A549 (cell line): ENCODE results near the gene MED14. TPM values are rescaled to one million over a fixed set of nuclear protein-coding genes. Genes with fewer than 3 reads are reported as not detected.

Experiments used
- ATAC-seq, 2 experiments: fragments of 200-7000 bp in 1 of 2; fragments of >200 bp in 1 of 2; cut with Nextera tagmentation in 1 of 2; cut with Tn5 transposase in 1 of 2; 3 replicates each; pipeline versions ENCODE4 v1.8.0 to v1.9.1; 2018 to 2020; ENCODE audit warnings: mild to moderate bottlenecking in 1 of 2, moderate library complexity in 1 of 2
- CTCF ChIA-PET: fragments of 300-600 bp; sonication (Branson Sonifier 250); formaldehyde crosslinking; extraction: SDS; loops from one replicate; lab custom pipeline; 2021; ENCODE audit warnings: antibody characterized with exemption, inconsistent platforms; lab: Yijun Ruan, JAX
- POLR2A ChIA-PET: fragments of 350-600 bp; formaldehyde crosslinking; extraction: SDS; loops from one replicate; lab custom pipeline; 2021; ENCODE audit warnings: antibody characterized with exemption, inconsistent platforms; lab: Yijun Ruan, JAX
- DNase-seq, 2 experiments: peaks; one replicate each; pipeline versions ENCODE4 v3.0.0 to v3.0.0-alpha.2; 2011 to 2016; ENCODE audit warnings: low read depth in 1 of 2, low spot score in 1 of 2
- FAIRE-seq: peaks from 2 replicates; lab custom pipeline; 2011; peaks lifted over from hg19 to GRCh38; lab: Jason Lieb, UNC
- H3K27ac ChIP-seq, 2 experiments: fragments of >200 bp; sonication (Bioruptor Twin); formaldehyde crosslinking; 3 replicates each; pipeline ENCODE4 v1.5.1; 2016 to 2017
- H3K4me1 ChIP-seq: fragments of >200 bp; sonication (Bioruptor Twin); formaldehyde crosslinking; 3 replicates; pipeline ENCODE4 v1.6.1; 2016
- H3K4me2 ChIP-seq: fragments of >200 bp; sonication (Bioruptor Twin); formaldehyde crosslinking; 3 replicates; pipeline ENCODE4 v1.6.1; 2016
- H3K4me3 ChIP-seq: fragments of >200 bp; sonication (Bioruptor Twin); formaldehyde crosslinking; 3 replicates; pipeline ENCODE4 v1.5.1; 2016
- H3K9me3 ChIP-seq: fragments of >200 bp; sonication (Bioruptor Twin); formaldehyde crosslinking; 3 replicates; pipeline ENCODE4 v1.6.1; 2016
- BCL3 ChIP-seq: fragments of >200 bp; sonication (Bioruptor Twin); formaldehyde crosslinking; IDR thresholded peaks from 3 replicates; pipeline ENCODE4 v1.6.1; 2016
- BHLHE40 ChIP-seq: IDR thresholded peaks from 2 replicates; pipeline ENCODE4 v1.6.1; 2012; ENCODE audit warnings: low read depth, low read length, inconsistent platforms
- CBX2 ChIP-seq: fragments of 200-600 bp; sonication (generic); IDR thresholded peaks from 2 replicates; pipeline ENCODE4 v1.6.1; 2016; ENCODE audit warnings: low read depth, mild to moderate bottlenecking, borderline replicate concordance
- CEBPB ChIP-seq, 2 experiments: fragments of >200 bp in 1 of 2; sonication (Bioruptor Twin) in 1 of 2; formaldehyde crosslinking in 1 of 2; IDR thresholded peaks; 2 replicates each; pipeline ENCODE4 v1.6.1; 2012 to 2016
- CHD4 ChIP-seq: fragments of 200-600 bp; sonication (generic); IDR thresholded peaks from 2 replicates; pipeline ENCODE4 v1.6.1; 2016; ENCODE audit warnings: antibody characterized with exemption, mild to moderate bottlenecking, borderline replicate concordance
- ESRRA ChIP-seq: fragments of 150-350 bp; IDR thresholded peaks from 2 replicates; pipeline ENCODE4 v1.6.1; 2014; ENCODE audit warnings: mild to moderate bottlenecking, low read length, borderline replicate concordance
- FOSB ChIP-seq: fragments of 250-450 bp; sonication (Bioruptor Pico); IDR thresholded peaks from 2 replicates; pipeline ENCODE4 v1.5.0; 2020; ENCODE audit warnings: mild to moderate bottlenecking, moderate library complexity
- FOSL2 ChIP-seq, 2 experiments: fragments of 450-650 bp in 1 of 2; fragments of >200 bp in 1 of 2; sonication (Bioruptor Twin) in 1 of 2; formaldehyde crosslinking; IDR thresholded peaks; 2 replicates each; pipeline versions ENCODE4 v1.5.0 to v1.6.1; 2016 to 2020; ENCODE audit warnings: mild to moderate bottlenecking in 1 of 2, moderate library complexity in 1 of 2
- GATA3 ChIP-seq: IDR thresholded peaks from 2 replicates; pipeline ENCODE4 v1.6.1; 2012; ENCODE audit warnings: borderline replicate concordance
- HDAC2 ChIP-seq: fragments of 200-600 bp; sonication (generic); IDR thresholded peaks from 2 replicates; pipeline ENCODE4 v1.6.1; 2016
- HES2 ChIP-seq: fragments of >200 bp; sonication (Bioruptor Twin); formaldehyde crosslinking; IDR thresholded peaks from 2 replicates; pipeline ENCODE4 v1.6.1; 2016
- HOXB13 ChIP-seq: fragments of 250-450 bp; sonication (Bioruptor Pico); IDR thresholded peaks from 2 replicates; pipeline ENCODE4 v1.5.0; 2020; ENCODE audit warnings: low read depth, mild to moderate bottlenecking, moderate library complexity
- JUNB ChIP-seq: fragments of >200 bp; sonication (Bioruptor Twin); formaldehyde crosslinking; IDR thresholded peaks from 2 replicates; pipeline ENCODE4 v1.6.1; 2016
- KDM5A ChIP-seq: fragments of 200-600 bp; sonication (generic); IDR thresholded peaks from 2 replicates; pipeline ENCODE4 v1.6.1; 2016; ENCODE audit warnings: antibody characterized with exemption, mild to moderate bottlenecking
- MAZ ChIP-seq: fragments of 150-350 bp; IDR thresholded peaks from 2 replicates; pipeline ENCODE4 v1.6.1; 2014; ENCODE audit warnings: antibody characterized with exemption, low read depth, low read length, borderline replicate concordance
- NFE2L2 ChIP-seq: fragments of 150-350 bp; conservative IDR thresholded peaks from 2 replicates; pipeline ENCODE4 v1.6.1; 2014; ENCODE audit warnings: low read length
- PHF8 ChIP-seq: fragments of 200-600 bp; sonication (generic); IDR thresholded peaks from 2 replicates; pipeline ENCODE4 v1.6.1; 2016; ENCODE audit warnings: low read depth, mild to moderate bottlenecking, antibody characterized with exemption, moderate library complexity, borderline replicate concordance
- RAD21 ChIP-seq, 2 experiments: fragments of >200 bp in 1 of 2; sonication (Bioruptor Twin) in 1 of 2; formaldehyde crosslinking in 1 of 2; IDR thresholded peaks in 1 of 2; conservative IDR thresholded peaks in 1 of 2; 2 replicates in 1 of 2; 3 replicates in 1 of 2; pipeline ENCODE4 v1.6.1; 2012 to 2018; ENCODE audit warnings: inconsistent platforms in 1 of 2
- RARB ChIP-seq: fragments of 250-450 bp; sonication (Bioruptor Pico); IDR thresholded peaks from 2 replicates; pipeline ENCODE4 v1.8.0; 2021; ENCODE audit warnings: mild to moderate bottlenecking, moderate library complexity
- REST ChIP-seq: fragments of 200-600 bp; sonication (generic); IDR thresholded peaks from 2 replicates; pipeline ENCODE4 v1.6.1; 2016; ENCODE audit warnings: antibody characterized with exemption, mild to moderate bottlenecking, moderate library complexity
- RFX5 ChIP-seq: fragments of 450-650 bp; IDR thresholded peaks from 2 replicates; pipeline ENCODE4 v1.7.1; 2014; ENCODE audit warnings: antibody characterized with exemption, mild to moderate bottlenecking, moderate library complexity
- SREBF2 ChIP-seq: fragments of 450-650 bp; IDR thresholded peaks from 2 replicates; pipeline ENCODE4 v1.6.1; 2014; ENCODE audit warnings: mild to moderate bottlenecking, moderate library complexity
- TP53 ChIP-seq: fragments of 250-450 bp; sonication (Bioruptor Pico); IDR thresholded peaks from 2 replicates; pipeline ENCODE4 v1.5.0; 2021; ENCODE audit warnings: mild to moderate bottlenecking, moderate library complexity
- ZC3H11A ChIP-seq: fragments of 450-650 bp; IDR thresholded peaks from 2 replicates; pipeline ENCODE4 v1.6.1; 2014; ENCODE audit warnings: antibody characterized with exemption, mild to moderate bottlenecking
- ZFP36 ChIP-seq: fragments of 450-650 bp; IDR thresholded peaks from 2 replicates; pipeline ENCODE4 v1.6.1; 2014; ENCODE audit warnings: borderline replicate concordance; ENCODE audit not compliant: partially characterized antibody
- ZSCAN20 ChIP-seq: fragments of 250-450 bp; sonication (Bioruptor Pico); IDR thresholded peaks from 2 replicates; pipeline ENCODE4 v1.8.0; 2022; ENCODE audit warnings: mild to moderate bottlenecking, moderate library complexity
- WGBS: methylation state at CpG from one replicate; pipeline ENCODE4 v1.1.6; 2017; ENCODE audit errors: missing lambda C conversion rate; 5-methylcytosine and 5-hydroxymethylcytosine counted together
- polyA plus RNA-seq, 4 experiments: library from polyadenylated mRNA; depleted of rRNA in 3 of 4; stranded (reverse); fragments of >200 nt; fragmentation: RNase III in 1 of 4; extraction: RNeasy Plus Mini Kit Qiagen cat#74134 plus additional on column Dnase treatment in 1 of 4; gene quantifications; 2 replicates in 3 of 4; 3 replicates in 1 of 4; pipeline ENCODE4 v1.2.3, GENCODE V29; 2011 to 2017
- TF ChIP-seq, protein P1 (sequence below): fragments of 450-650 bp; IDR thresholded peaks from 2 replicates; pipeline ENCODE4 v1.6.1; 2014; ENCODE audit warnings: antibody characterized with exemption
- TF ChIP-seq, protein P2 (sequence below): fragments of 150-350 bp; IDR thresholded peaks from 2 replicates; pipeline ENCODE4 v1.6.1; 2014; ENCODE audit warnings: low read depth, mild to moderate bottlenecking, low read length

MED14 gene
- polyA plus RNA-seq, 2 of the 4 experiments (the other 2 are of a cell fraction): 26.8 to 62.0 TPM

- no peak for TF ChIP-seq CHD4
- no peak for TF ChIP-seq JUNB
- TF ChIP-seq RARB (CRISPR knock-in tag): no peak
- TF ChIP-seq ESRRA: no peak
- TF ChIP-seq HES2: no peak
- no peak for TF ChIP-seq RAD21 (conservative IDR thresholded peaks at IDR 0.05 in 1 of 2, IDR thresholded peaks at IDR 0.05 in 1 of 2)
- no peak for TF ChIP-seq HOXB13 (CRISPR knock-in tag)
- TF ChIP-seq TP53 (CRISPR knock-in tag): no peak
- no peak for TF ChIP-seq NFE2L2
- TF ChIP-seq SREBF2: no peak
- no peak for TF ChIP-seq CBX2
- no peak for TF ChIP-seq BCL3
- TF ChIP-seq FOSL2 (IDR thresholded peaks at IDR 0.05): no peak
- no peak for TF ChIP-seq FOSL2 (CRISPR knock-in tag; IDR thresholded peaks at IDR 0.05)
- TF ChIP-seq HDAC2: no peak
- TF ChIP-seq ZSCAN20 (CRISPR knock-in tag): no peak
- no peak for TF ChIP-seq REST
- TF ChIP-seq FOSB (CRISPR knock-in tag): no peak
- POLR2A ChIA-PET: no interaction called here
- H3K27ac ChIP-seq: no peak overlapping the region
- ATAC-seq (no peak), FAIRE-seq (no peak), DNase-seq (no peak)
- H3K4me3 ChIP-seq: no peak overlapping the region
- CTCF ChIA-PET: no interaction called here
- H3K4me2 ChIP-seq: no peak overlapping the region
- H3K4me1 ChIP-seq: no peaks in the 10 kb centered on the region
- 68% methylated on average over 3 of the region's 3 CpGs for WGBS
- H3K9me3 ChIP-seq: no peaks in the 10 kb centered on the region
Observed at GRCh38 chrX:40637687-40638086, 97.7 kb downstream of the MED14 start.

DNA sequence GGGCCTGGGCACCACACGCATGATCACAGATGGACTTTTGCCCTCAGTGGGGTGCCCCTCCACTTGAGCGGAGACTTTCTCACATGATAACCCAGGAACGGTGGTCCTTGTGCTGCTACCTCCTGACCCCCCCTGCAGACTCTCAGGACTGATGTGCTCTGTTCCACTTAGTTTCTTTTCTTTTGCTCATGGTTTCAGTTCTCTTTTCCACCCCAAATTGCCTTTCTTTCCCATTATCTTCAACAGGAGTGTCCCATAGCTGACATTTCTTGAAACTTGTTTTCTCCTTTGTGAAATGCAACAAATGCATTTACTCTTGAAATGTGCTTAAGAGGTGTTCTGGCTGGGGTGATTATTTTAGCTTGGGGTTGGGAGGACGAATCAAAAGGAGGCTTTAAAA is 103.1 kb downstream of the MED14 start:
- DNase-seq: no peak

More for the DNA sequence above, 103.1 kb downstream of the MED14 start:
- ChIA-PET CTCF (no interaction called here), POLR2A (no interaction called here)
- no peak overlapping the region for H3K27ac ChIP-seq
- H3K9me3 ChIP-seq: no peaks in the 10 kb centered on the region
- no peak overlapping the region for H3K4me3 ChIP-seq
- no peak for ATAC-seq
- 98% methylated on average over 3 of the region's 4 CpGs for WGBS
- no peak overlapping the region for H3K4me2 ChIP-seq
- no peaks in the 10 kb centered on the region for H3K4me1 ChIP-seq
- no peak for FAIRE-seq
- no peak for TF ChIP-seq ZFP36
- TF ChIP-seq, protein P1, sequence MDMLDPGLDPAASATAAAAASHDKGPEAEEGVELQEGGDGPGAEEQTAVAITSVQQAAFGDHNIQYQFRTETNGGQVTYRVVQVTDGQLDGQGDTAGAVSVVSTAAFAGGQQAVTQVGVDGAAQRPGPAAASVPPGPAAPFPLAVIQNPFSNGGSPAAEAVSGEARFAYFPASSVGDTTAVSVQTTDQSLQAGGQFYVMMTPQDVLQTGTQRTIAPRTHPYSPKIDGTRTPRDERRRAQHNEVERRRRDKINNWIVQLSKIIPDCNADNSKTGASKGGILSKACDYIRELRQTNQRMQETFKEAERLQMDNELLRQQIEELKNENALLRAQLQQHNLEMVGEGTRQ: no peak
- TF ChIP-seq RFX5: no peak
- TF ChIP-seq HOXB13 (CRISPR knock-in tag): no peak
- TF ChIP-seq FOSB (CRISPR knock-in tag): no peak
- no peak for TF ChIP-seq CHD4
- TF ChIP-seq PHF8: no peak
- no peak for TF ChIP-seq JUNB
- no peak for TF ChIP-seq ZC3H11A
- TF ChIP-seq NFE2L2: no peak
- TF ChIP-seq CEBPB (IDR thresholded peaks at IDR 0.05): no peak
- no peak for TF ChIP-seq SREBF2
- TF ChIP-seq, protein P2, sequence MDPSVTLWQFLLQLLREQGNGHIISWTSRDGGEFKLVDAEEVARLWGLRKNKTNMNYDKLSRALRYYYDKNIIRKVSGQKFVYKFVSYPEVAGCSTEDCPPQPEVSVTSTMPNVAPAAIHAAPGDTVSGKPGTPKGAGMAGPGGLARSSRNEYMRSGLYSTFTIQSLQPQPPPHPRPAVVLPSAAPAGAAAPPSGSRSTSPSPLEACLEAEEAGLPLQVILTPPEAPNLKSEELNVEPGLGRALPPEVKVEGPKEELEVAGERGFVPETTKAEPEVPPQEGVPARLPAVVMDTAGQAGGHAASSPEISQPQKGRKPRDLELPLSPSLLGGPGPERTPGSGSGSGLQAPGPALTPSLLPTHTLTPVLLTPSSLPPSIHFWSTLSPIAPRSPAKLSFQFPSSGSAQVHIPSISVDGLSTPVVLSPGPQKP: no peak
- TF ChIP-seq GATA3: no peak
- TF ChIP-seq TP53 (CRISPR knock-in tag): no peak
- no peak for TF ChIP-seq MAZ
- no peak for TF ChIP-seq BHLHE40
- no peak for TF ChIP-seq KDM5A
